Vagina (tissue), 2 donors: ENCODE data around the gene UQCRQ.

Experiments
- CTCF ChIP-seq, 3 experiments: fragments of 450-650 bp in 2 of 3; fragments of 200-600 bp in 1 of 3; sonication (generic) in 1 of 3; IDR thresholded peaks; one replicate each; pipeline ENCODE4 v1.5.1; 2017 to 2019; ENCODE audit warnings: antibody characterized with exemption in 3 of 3, mild to moderate bottlenecking in 2 of 3, moderate library complexity in 2 of 3
- POLR2A ChIP-seq, 2 donors: fragments of 450-650 bp; IDR thresholded peaks; one replicate each; pipeline ENCODE4 v1.6.1; 2017; ENCODE audit warnings: antibody characterized with exemption in 2 of 2, mild to moderate bottlenecking in 2 of 2, moderate library complexity in 2 of 2

- no peak for TF ChIP-seq CTCF (IDR thresholded peaks at IDR 0.05)
- no peak for TF ChIP-seq POLR2A (IDR thresholded peaks at IDR 0.05)
These were observed 45.1 kb upstream of the UQCRQ start for GRCh38 chr5:132821350-132821749.
